Calu3 (cell line): ENCODE data around the gene PREX1. TPM values are rescaled to one million over a fixed set of nuclear protein-coding genes. Genes with fewer than 3 reads are reported as not detected.

Source experiments
- BruUV-seq: library from RNA; stranded (reverse); fragments of 400-500 nt; replicated peaks from 2 replicates; lab custom pipeline; 2021; lab: Mats Ljungman, UMichigan
- CTCF ChIA-PET: fragments of 300-600 bp; sonication (Branson Sonifier 250); formaldehyde crosslinking; loops from one replicate; lab custom pipeline; 2022; ENCODE audit warnings: antibody characterized with exemption; lab: Charles Lee
- DNase-seq: peaks from one replicate; pipeline ENCODE4 v3.0.0; 2022
- H3K27ac Mint-ChIP-seq: one replicate; pipeline ENCODE4 v1.8.0; 2022; ENCODE audit warnings: mixed read lengths; ENCODE audit not compliant: unreplicated experiment
- H3K27me3 Mint-ChIP-seq: one replicate; pipeline ENCODE4 v1.8.0; 2022; ENCODE audit warnings: mixed read lengths; ENCODE audit not compliant: unreplicated experiment
- H3K36me3 Mint-ChIP-seq: one replicate; pipeline ENCODE4 v1.8.0; 2022; ENCODE audit warnings: mild to moderate bottlenecking, moderate library complexity, mixed read lengths; ENCODE audit not compliant: insufficient read depth, unreplicated experiment
- H3K4me1 Mint-ChIP-seq: one replicate; pipeline ENCODE4 v1.8.0; 2022; ENCODE audit warnings: mild to moderate bottlenecking, low read depth, mixed read lengths; ENCODE audit not compliant: unreplicated experiment
- H3K4me3 Mint-ChIP-seq: one replicate; pipeline ENCODE4 v1.8.0; 2022; ENCODE audit warnings: mild to moderate bottlenecking, low read depth, moderate library complexity, mixed read lengths; ENCODE audit not compliant: unreplicated experiment
- H3K9me3 Mint-ChIP-seq: one replicate; pipeline ENCODE4 v1.8.0; 2022; ENCODE audit warnings: low read depth, mixed read lengths; ENCODE audit not compliant: unreplicated experiment
- CTCF ChIP-seq: fragments of 200-600 bp; IDR thresholded peaks from one replicate; pipeline ENCODE4 v1.8.0; 2022; ENCODE audit warnings: antibody characterized with exemption; ENCODE audit not compliant: unreplicated experiment
- intact Hi-C: fragments of 100-400 bp; cut with micrococcal nuclease; formaldehyde crosslinking; loops from one replicate; pipeline ENCODE4 v1.10.0; 2022; ENCODE audit not compliant: unreplicated experiment
- total RNA-seq: library from RNA; stranded (reverse); gene quantifications from 2 replicates; pipeline ENCODE4 v1.2.3, GENCODE V29; 2022

Gene PREX1
- total RNA-seq, 1 experiment from 2014 or later = 0.31 TPM

- no peaks in the 10 kb centered on the region for H3K4me1 Mint-ChIP-seq
- no peaks in the 10 kb centered on the region for H3K9me3 Mint-ChIP-seq
- no peak overlapping the region for H3K4me3 Mint-ChIP-seq
- BruUV-seq = no TSS peak
- no peak for DNase-seq
- H3K36me3 Mint-ChIP-seq = no peaks in the 10 kb centered on the region
- H3K27me3 Mint-ChIP-seq = peaks cover 56% of the 10 kb centered on the region
- H3K27ac Mint-ChIP-seq = no peak overlapping the region
- intact Hi-C loops = no loop called here
- TF ChIP-seq CTCF = no peak
- CTCF ChIA-PET = interaction anchor here (1.0 kb wide), 1 partner anchor 30 kb away, joined by 3 read pairs; no protein-coding TSS in a partner anchor
Measured at GRCh38 chr20:48797850-48798747, 29.7 kb downstream of the PREX1 start.

- H3K9me3 Mint-ChIP-seq = no peaks in the 10 kb centered on the region
- BruUV-seq = no TSS peak
- CTCF ChIA-PET = interaction anchor here (1.0 kb wide), 1 partner anchor 31 kb away, joined by 3 read pairs; no protein-coding TSS in a partner anchor
- TF ChIP-seq CTCF = no peak
- no peak overlapping the region for H3K4me3 Mint-ChIP-seq
- H3K27me3 Mint-ChIP-seq = peaks cover 48% of the 10 kb centered on the region
- intact Hi-C loops = no loop called here
- no peak overlapping the region for H3K27ac Mint-ChIP-seq
- no peaks in the 10 kb centered on the region for H3K4me1 Mint-ChIP-seq
- H3K36me3 Mint-ChIP-seq = no peaks in the 10 kb centered on the region
- no peak for DNase-seq
Measured at GRCh38 chr20:48797275-48797825, 30.4 kb downstream of the PREX1 start.

- CTCF ChIA-PET = interaction anchor here (0.9 to 1.1 kb wide), 2 partner anchors 58 to 138 kb away, joined by 3 read pairs; no protein-coding TSS in a partner anchor
- Mint-ChIP-seq H3K27me3 (peaks cover 32% of the 10 kb centered on the region), H3K27ac (no peak overlapping the region), H3K4me1 (no peaks in the 10 kb centered on the region), H3K9me3 (no peaks in the 10 kb centered on the region), H3K4me3 (no peak overlapping the region), H3K36me3 (no peaks in the 10 kb centered on the region)
- DNase-seq = no peak
- TF ChIP-seq CTCF = no peak
- BruUV-seq = no TSS peak
- intact Hi-C loops = no loop called here
Measured at GRCh38 chr20:48795732-48796131, 32.1 kb downstream of the PREX1 start.

GRCh38 chr20:48794816-48795457, 32.9 kb downstream of the PREX1 start:
- no peak overlapping the region for H3K4me3 Mint-ChIP-seq
- BruUV-seq = no TSS peak
- H3K9me3 Mint-ChIP-seq = no peaks in the 10 kb centered on the region
- no peak for DNase-seq
- H3K4me1 Mint-ChIP-seq = no peaks in the 10 kb centered on the region
- H3K27ac Mint-ChIP-seq = no peak overlapping the region
- CTCF ChIA-PET = interaction anchor here (0.9 to 1.1 kb wide), 3 partner anchors 59 to 140 kb away, joined by 3 read pairs; no protein-coding TSS in a partner anchor
- no peaks in the 10 kb centered on the region for H3K36me3 Mint-ChIP-seq
- intact Hi-C loops = no loop called here
- peaks cover 30% of the 10 kb centered on the region for H3K27me3 Mint-ChIP-seq
- TF ChIP-seq CTCF = no peak
